Non-pigmented ciliary epithelial cell (primary cell): ENCODE measurements around the gene DNAH14.
"Not testable (repeated sequence)": the region's sequence is repeated elsewhere in the genome, so short reads cannot be mapped to it uniquely, and the experiment has no call there.

Experiments
- DNase-seq: peaks from one replicate; pipeline ENCODE4 v3.0.0-alpha.2; 2010; ENCODE audit warnings: low read depth

The DNAH14 gene

DNA sequence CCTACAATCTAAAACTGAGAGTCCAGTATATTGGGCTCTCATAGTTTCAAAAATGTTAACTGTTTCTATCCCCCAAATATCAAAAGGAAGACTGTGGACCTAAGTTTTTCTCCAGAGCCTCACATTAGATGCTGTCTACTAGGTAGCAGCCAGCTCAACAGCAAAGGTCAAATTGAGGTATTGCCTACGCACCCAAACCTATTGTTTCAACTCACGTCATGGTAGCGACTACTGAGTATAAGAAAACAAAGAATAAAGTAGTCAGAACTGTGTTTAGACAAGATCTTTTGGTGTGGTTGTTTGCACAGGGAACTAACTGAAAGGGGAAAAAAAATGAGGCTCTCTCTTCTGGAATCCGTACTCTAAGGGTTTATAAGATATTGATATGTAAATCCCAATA lies 325.2 kb downstream of the DNAH14 start:
- no peak for DNase-seq

GRCh38 chr1:225257081-225257480 lies 327.6 kb downstream of the DNAH14 start:
- DNase-seq, result no peak

DNA sequence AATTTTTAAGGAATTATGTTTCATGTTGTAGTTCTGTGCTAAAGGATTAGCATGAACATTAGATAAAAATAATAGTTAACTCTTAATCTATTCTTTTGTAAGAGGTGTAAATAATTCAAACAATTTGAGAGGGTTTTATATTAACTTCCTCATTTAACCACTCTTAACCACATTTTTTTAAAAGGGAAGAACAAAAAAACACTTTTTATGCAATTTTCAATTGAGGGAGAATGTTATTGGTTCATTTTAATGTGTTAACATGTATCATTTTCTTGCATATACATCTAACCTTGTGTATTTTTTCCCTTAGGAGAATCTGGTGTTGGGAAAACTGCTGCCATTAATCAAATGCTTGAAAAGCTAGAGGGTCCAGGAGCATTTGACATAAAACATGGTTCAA lies 329.3 kb downstream of the DNAH14 start:
- DNase-seq, result no peak

GRCh38 chr1:225259542-225259941 lies 330.1 kb downstream of the DNAH14 start:
- DNase-seq, result no peak

GRCh38 chr1:225260319-225260718 lies 330.8 kb downstream of the DNAH14 start:
- DNase-seq, result no peak

DNA sequence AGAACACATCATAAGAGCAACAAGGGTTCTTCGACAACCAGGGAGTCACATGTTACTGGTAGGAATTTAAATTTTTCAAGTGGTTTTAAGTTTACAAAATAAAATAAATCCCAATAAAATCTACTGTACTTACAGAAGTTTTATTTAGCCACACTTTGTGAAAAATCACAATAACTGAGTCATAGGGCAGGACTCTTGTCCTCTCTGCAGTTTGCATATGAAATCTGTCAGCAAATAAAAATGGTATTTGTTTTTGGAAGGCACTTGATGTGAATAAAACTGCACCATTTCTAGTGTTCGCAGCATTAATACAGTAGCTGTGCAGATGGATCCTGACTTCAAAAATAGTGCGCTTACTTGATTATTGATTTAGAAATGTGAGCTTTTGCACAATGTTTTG lies 348.0 kb downstream of the DNAH14 start:
- no peak for DNase-seq

- no peak for DNase-seq
Observed at GRCh38 chr1:225280563-225280962, 351.1 kb downstream of the DNAH14 start.

GRCh38 chr1:225290244-225290643 lies 360.8 kb downstream of the DNAH14 start:
- no peak for DNase-seq

GRCh38 chr1:225299624-225300023 lies 370.1 kb downstream of the DNAH14 start:
- DNase-seq, result no peak

DNA sequence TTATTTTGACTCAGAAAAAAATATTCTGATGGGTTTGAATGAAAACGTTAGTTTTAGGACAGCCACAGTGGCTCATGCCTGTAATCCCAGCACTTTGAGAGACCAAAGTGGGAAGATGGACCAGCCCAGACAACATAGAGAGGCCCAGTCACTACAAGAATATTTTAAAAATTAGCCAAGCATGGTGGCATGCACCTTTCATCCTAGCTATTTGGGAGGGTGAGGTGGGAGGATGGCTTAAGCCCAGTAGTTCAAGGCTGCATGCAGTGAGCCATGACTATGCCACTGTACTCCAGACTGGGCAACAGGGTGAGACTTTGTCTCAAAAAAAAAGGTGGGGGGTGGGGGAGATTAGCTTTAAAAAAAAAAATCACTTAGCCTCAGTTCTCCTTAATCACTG lies 370.9 kb downstream of the DNAH14 start:
- DNase-seq, result no peak

DNA sequence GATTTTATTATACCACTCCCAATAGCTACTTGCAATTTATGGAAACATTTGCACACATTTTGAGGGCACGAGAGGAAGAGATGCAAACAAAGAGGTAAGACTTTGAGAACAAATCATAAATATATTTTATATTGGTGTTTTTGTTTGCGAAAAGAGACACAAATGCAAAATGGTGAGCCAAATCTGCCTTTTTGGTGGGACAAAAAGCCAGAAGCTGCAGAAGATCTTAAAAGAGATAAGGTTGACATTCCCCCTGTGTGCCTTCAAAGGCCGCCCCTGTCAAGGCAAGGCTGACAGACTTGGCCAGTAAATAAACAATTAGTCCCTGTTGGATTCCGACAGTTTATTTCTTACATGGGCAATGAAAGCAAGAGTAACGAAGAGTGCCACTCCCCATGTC lies 375.5 kb downstream of the DNAH14 start:
- DNase-seq, result no peak

- not testable (repeated sequence) for DNase-seq
Observed at GRCh38 chr1:225310544-225310943, 381.1 kb downstream of the DNAH14 start.

GRCh38 chr1:225318706-225319575 lies 389.5 kb downstream of the DNAH14 start:
- DNase-seq, result no peak

- DNase-seq, result no peak
Observed at GRCh38 chr1:225319871-225320270, 390.4 kb downstream of the DNAH14 start.

- no peak for DNase-seq
Observed at GRCh38 chr1:225321784-225322183, 392.3 kb downstream of the DNAH14 start.

DNA sequence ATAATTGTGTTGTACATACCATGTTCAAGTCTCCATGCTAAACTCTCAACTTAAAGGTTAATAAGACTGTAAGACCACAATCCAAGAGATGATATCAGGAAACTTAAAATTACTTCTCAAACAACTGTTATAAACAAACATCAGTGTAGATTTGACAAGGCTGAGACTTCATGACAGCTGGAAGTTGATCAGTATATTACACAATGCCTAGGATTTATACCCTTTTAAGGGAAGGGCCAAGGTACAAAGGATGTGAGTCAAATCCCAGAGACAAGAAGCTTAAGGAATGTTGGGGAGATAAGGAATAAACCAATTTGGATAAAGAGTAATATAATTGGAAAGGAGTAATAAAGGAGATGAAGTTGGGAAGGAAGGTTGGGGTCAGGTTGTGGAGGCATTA lies 399.6 kb downstream of the DNAH14 start:
- DNase-seq, result no peak

DNA sequence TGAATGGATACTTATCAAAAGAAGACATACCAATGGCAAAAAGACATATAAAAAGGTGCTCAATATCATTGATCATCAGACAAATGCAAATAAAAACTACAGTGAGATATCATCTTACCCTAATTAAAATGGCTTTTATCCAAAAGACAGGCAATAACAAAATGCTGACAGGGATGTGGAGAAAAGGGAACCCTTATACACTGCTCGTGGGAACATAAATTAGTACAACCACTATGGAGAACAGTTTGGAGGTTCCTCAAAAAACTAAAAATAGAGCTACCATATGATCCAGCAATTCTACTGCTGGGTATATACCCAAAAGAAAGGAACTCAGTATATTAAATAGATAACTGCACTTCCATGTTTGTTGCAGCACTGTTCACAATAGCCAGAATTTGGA lies 400.5 kb downstream of the DNAH14 start:
- not testable (repeated sequence) for DNase-seq

GRCh38 chr1:225332686-225333085 lies 403.2 kb downstream of the DNAH14 start:
- no peak for DNase-seq

DNA sequence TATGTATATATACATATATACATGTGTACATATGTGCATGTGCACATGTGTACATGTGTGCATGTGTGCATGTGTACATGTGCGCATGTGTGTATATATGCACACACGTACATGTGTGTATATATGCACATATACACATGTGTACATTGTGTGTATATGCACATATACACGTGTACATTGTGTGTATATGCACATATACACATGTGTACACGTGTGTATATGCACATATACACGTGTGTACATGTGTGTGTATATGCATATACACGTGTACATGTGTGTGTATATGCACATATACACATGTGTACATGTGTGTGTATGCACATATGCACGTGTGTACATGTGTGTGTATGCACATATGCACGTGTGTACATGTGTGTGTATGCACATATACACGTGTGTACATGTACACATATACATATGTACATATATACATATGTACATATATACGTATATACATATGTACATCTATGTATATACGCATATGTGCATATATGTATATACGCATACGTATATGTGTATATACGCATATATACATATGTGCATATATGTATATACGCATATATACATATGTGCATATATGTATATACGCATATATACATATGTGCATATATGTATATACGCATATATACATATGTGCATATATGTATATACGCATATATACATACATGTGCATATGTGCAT lies 405.8 kb downstream of the DNAH14 start:
- not testable (repeated sequence) for DNase-seq

GRCh38 chr1:225338545-225338944 lies 409.1 kb downstream of the DNAH14 start:
- no peak for DNase-seq

GRCh38 chr1:225341642-225342041 lies 412.2 kb downstream of the DNAH14 start:
- no peak for DNase-seq

DNA sequence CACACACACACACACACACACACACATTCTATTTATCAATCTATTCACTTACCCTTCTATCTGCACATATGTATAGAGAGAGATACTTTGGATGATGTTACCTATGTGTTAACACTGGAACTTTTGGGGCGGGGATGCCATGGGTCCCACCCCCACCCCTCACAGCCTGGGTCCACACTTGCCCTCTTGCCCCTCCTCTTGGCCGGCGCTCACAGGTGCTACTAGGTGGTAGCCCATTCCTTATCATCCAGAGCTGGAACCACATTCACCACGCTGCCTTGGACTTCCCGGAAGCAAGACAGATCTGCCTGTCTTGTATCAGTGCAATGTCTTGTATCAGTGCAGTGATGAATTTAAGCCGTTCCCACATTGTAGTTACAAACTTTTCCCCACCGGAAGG lies 413.2 kb downstream of the DNAH14 start:
- no peak for DNase-seq

DNA sequence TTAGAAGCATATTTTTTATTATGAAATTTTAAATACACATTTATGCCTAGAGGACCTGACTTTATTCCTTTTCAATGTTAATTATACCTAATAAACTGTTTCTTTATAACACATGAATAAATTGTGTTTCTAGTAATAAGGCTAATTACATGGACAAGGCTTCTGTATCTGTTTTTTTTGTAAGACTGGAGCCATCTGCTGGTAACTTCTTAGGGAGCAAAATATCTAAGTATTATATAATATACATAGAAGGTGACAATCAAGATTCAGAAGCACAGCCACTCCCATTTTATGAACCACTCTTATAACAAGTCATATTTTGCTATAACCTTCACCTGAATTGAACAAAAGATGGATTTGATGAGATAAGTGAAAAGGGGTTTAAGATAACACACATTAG lies 414.1 kb downstream of the DNAH14 start:
- DNase-seq, result no peak
